K562 (cell line): ENCODE data around the gene ITGAL. TPM values are rescaled to one million over a fixed set of nuclear protein-coding genes. Genes with fewer than 3 reads are reported as not detected.
A peak's percentile ranks its signal among the peaks of the same experiment; 100 is the strongest.

Experiments
- ATAC-seq: fragments of 200-7000 bp; cut with Tn5 transposase; 3 replicates; pipeline ENCODE4 v1.9.1; 2020; ENCODE audit warnings: moderate library complexity
- BruUV-seq: library from RNA; stranded (reverse); fragments of 400-500 nt; replicated peaks from 2 replicates; lab custom pipeline; 2021; lab: Mats Ljungman, UMichigan
- CTCF ChIA-PET: fragments of 300-600 bp; formaldehyde crosslinking; extraction: SDS; loops from one replicate; lab custom pipeline; 2021; ENCODE audit warnings: low intra/inter-chr PET ratio; lab: Yijun Ruan, JAX
- POLR2A ChIA-PET: fragments of 300-600, 350-650 bp; sonication (Branson Sonifier 250); formaldehyde crosslinking; extraction: SDS; loops from one replicate; lab custom pipeline; 2021; ENCODE audit warnings: antibody characterized with exemption, inconsistent platforms; lab: Yijun Ruan, JAX
- DNase-seq, 4 experiments: peaks; one replicate each; pipeline versions ENCODE4 v3.0.0 to v3.0.0-alpha.2; 2011 to 2018; ENCODE audit warnings: low spot score in 3 of 4, mixed read lengths in 3 of 4; ENCODE audit errors: extremely low read depth in 1 of 4
- FAIRE-seq: peaks from 2 replicates; lab custom pipeline; 2011; peaks lifted over from hg19 to GRCh38; lab: Jason Lieb, UNC
- H2AFZ ChIP-seq: 2 replicates; pipeline ENCODE4 v1.6.0; 2011; ENCODE audit warnings: low read depth, low read length, control low read depth, inconsistent platforms
- H3K27ac ChIP-seq: fragments of 200-600 bp; 3 replicates; pipeline ENCODE4 v1.8.0; 2011; ENCODE audit warnings: low read depth, mild to moderate bottlenecking, control low read depth, inconsistent platforms, low read length, moderate library complexity, mixed read lengths; ENCODE audit errors: extremely low read depth
- H3K27me3 ChIP-seq, 2 experiments: fragments of 300-600 bp in 1 of 2; 2 replicates in 1 of 2; 3 replicates in 1 of 2; pipeline versions ENCODE4 v1.6.0 to v1.8.0; 2011; ENCODE audit warnings: inconsistent platforms in 2 of 2, low read length in 2 of 2, mild to moderate bottlenecking in 1 of 2, mixed read lengths in 1 of 2, moderate library complexity in 1 of 2; ENCODE audit not compliant: control insufficient read depth in 2 of 2, insufficient read depth in 2 of 2
- H3K36me3 ChIP-seq: fragments of 300-600 bp; 3 replicates; pipeline ENCODE4 v1.8.0; 2011; ENCODE audit warnings: mild to moderate bottlenecking, low read length, inconsistent platforms; ENCODE audit not compliant: control insufficient read depth, insufficient read depth
- H3K4me1 ChIP-seq, 2 experiments: fragments of 200-600 bp in 1 of 2; replicated peaks in 1 of 2; 2 replicates in 1 of 2; 3 replicates in 1 of 2; pipeline versions ENCODE4 v1.5.1 to v1.8.0; 2011; ENCODE audit warnings: inconsistent platforms in 2 of 2, low read length in 2 of 2, mild to moderate bottlenecking in 1 of 2, mixed read lengths in 1 of 2, moderate library complexity in 1 of 2; ENCODE audit not compliant: control insufficient read depth in 2 of 2, insufficient read depth in 2 of 2
- H3K4me2 ChIP-seq: 2 replicates; pipeline ENCODE4 v1.6.1; 2011; ENCODE audit warnings: low read length, control low read depth, inconsistent platforms, mixed read lengths; ENCODE audit not compliant: insufficient read depth
- H3K4me3 ChIP-seq: fragments of 200-600 bp; sonication (generic), shearing (Covaris generic); 2 replicates; pipeline ENCODE4 v1.5.1; 2016; ENCODE audit warnings: control low read depth, inconsistent platforms
- H3K79me2 ChIP-seq: fragments of 200-600 bp; 3 replicates; pipeline ENCODE4 v1.8.0; 2011; ENCODE audit warnings: low read length, inconsistent platforms; ENCODE audit not compliant: control insufficient read depth, insufficient read depth
- H3K9ac ChIP-seq, 2 experiments: 2 replicates each; pipeline versions ENCODE4 v1.6.0 to v1.6.1; 2011; ENCODE audit warnings: low read depth in 2 of 2, low read length in 2 of 2, control low read depth in 1 of 2, inconsistent platforms in 1 of 2, mild to moderate bottlenecking in 1 of 2, mixed read lengths in 1 of 2; ENCODE audit not compliant: insufficient read depth in 1 of 2
- H3K9me1 ChIP-seq: one replicate; pipeline ENCODE4 v1.6.0; 2011; ENCODE audit warnings: inconsistent platforms, mild to moderate bottlenecking, low read length, moderate library complexity; ENCODE audit not compliant: control insufficient read depth, insufficient read depth
- H3K9me3 ChIP-seq: replicated peaks from 2 replicates; pipeline ENCODE4 v1.5.1; 2011; ENCODE audit warnings: low read depth, low read length, inconsistent platforms; ENCODE audit not compliant: control insufficient read depth, insufficient read depth
- H4K20me1 ChIP-seq: replicated peaks from 2 replicates; pipeline ENCODE4 v1.6.1; 2011; ENCODE audit warnings: low read length, inconsistent platforms, mixed read lengths; ENCODE audit not compliant: control insufficient read depth, insufficient read depth
- CBFA2T3 ChIP-seq: fragments of 450-650 bp; IDR thresholded peaks from 2 replicates; pipeline ENCODE4 v1.6.1; 2017
- GTF2E2 ChIP-seq: fragments of 200-800 bp; sonication (Bioruptor generic); IDR thresholded peaks from 2 replicates; pipeline ENCODE4 v1.6.1; 2016; ENCODE audit warnings: missing genetic modification characterization, missing compliant biosample characterization
- KDM5B ChIP-seq: fragments of 200-600 bp; sonication (generic); IDR thresholded peaks from 2 replicates; pipeline ENCODE4 v1.6.1; 2012; ENCODE audit warnings: low read depth, mild to moderate bottlenecking, moderate library complexity, low read length, control low read depth, inconsistent platforms; ENCODE audit not compliant: insufficient replicate concordance
- RBM25 ChIP-seq: fragments of 200-400 bp; formaldehyde crosslinking; IDR thresholded peaks from 2 replicates; pipeline ENCODE4 v1.6.1; 2018; ENCODE audit warnings: low read length, low read depth, moderate library complexity; ENCODE audit not compliant: severe bottlenecking
- SMAD4 ChIP-seq: fragments of 250-450 bp; sonication (Bioruptor Pico); conservative IDR thresholded peaks from 2 replicates; pipeline ENCODE4 v1.8.0; 2021; ENCODE audit warnings: inconsistent platforms, mild to moderate bottlenecking, moderate library complexity
- ZC3H8 ChIP-seq: fragments of 450-650 bp; IDR thresholded peaks from 2 replicates; pipeline ENCODE4 v1.6.1; 2017
- ZNF23 ChIP-seq: fragments of 250-450 bp; sonication (Bioruptor Pico); IDR thresholded peaks from 2 replicates; pipeline ENCODE4 v1.4.0; 2020; ENCODE audit warnings: mild to moderate bottlenecking
- ZNF239 ChIP-seq: fragments of 250-450 bp; sonication (Bioruptor Pico); IDR thresholded peaks from 2 replicates; pipeline ENCODE4 v1.4.0; 2020; ENCODE audit warnings: mild to moderate bottlenecking
- ZNF316 ChIP-seq: fragments of 450-650 bp; IDR thresholded peaks from 2 replicates; pipeline ENCODE4 v1.6.1; 2016
- ZNF57 ChIP-seq: fragments of 450-650 bp; formaldehyde crosslinking; IDR thresholded peaks from 2 replicates; pipeline ENCODE4 v1.4.0; 2020; ENCODE audit warnings: mild to moderate bottlenecking, moderate library complexity
- WGBS: fragments of 100-300 bp; shearing (Covaris generic); methylation state at CpG from one replicate; pipeline ENCODE4 v1.1.6; 2016; ENCODE audit warnings: low coverage, mixed read lengths; ENCODE audit not compliant: insufficient coverage; ENCODE audit errors: missing lambda C conversion rate; 5-methylcytosine and 5-hydroxymethylcytosine counted together
- in situ Hi-C: fragments of 300-500 bp; cut with MboI; formaldehyde crosslinking; loops from 4 replicates; pipeline ENCODE4 v1.15.0; 2018; ENCODE audit warnings: inconsistent platforms, mixed read lengths
- intact Hi-C: fragments of 100-400 bp; cut with micrococcal nuclease; formaldehyde crosslinking; loops from 2 replicates; pipeline ENCODE4 v1.14.2; 2022
- polyA plus RNA-seq, 8 experiments: library from polyadenylated mRNA; depleted of rRNA in 4 of 8; stranded (reverse) in 5 of 8; unstranded in 3 of 8; fragments of >200 nt; fragmentation: Nextera tagmentation in 2 of 8; fragmentation: Illumina TruSeq in 1 of 8; extraction: Ambion mirVana in 2 of 8; extraction: Trizol in 1 of 8; gene quantifications; 2 replicates each; pipeline versions ENCODE4 v1.2.1 to v1.2.3, GENCODE V29; 2011 to 2014; ENCODE audit warnings: inconsistent platforms in 1 of 8, missing spikeins in 1 of 8
- total RNA-seq, 7 experiments: library from RNA; depleted of rRNA in 6 of 7; stranded (reverse); fragments of >200 nt in 6 of 7; fragmentation: Illumina TruSeq in 2 of 7; extraction: Trizol in 2 of 7; gene quantifications; 2 replicates each; pipeline versions ENCODE4 v1.2.1 to v1.2.3, GENCODE V29; 2011 to 2021; ENCODE audit warnings: low replicate concordance in 1 of 7
- TF ChIP-seq, protein P1 (sequence below): sonication (generic); formaldehyde crosslinking; IDR thresholded peaks from 2 replicates; pipeline ENCODE4 v1.9.0; 2022; ENCODE audit warnings: mild to moderate bottlenecking, missing genetic modification reagents
- TF ChIP-seq, protein P2 (sequence below): sonication (generic); formaldehyde crosslinking; IDR thresholded peaks from 2 replicates; pipeline ENCODE4 v1.9.0; 2022; ENCODE audit warnings: mild to moderate bottlenecking, missing genetic modification reagents

Gene ITGAL
- total and polyA plus RNA-seq, 9 of the 15 experiments (the other 6 are each of a cell fraction or from before 2014, with no cell fraction given), result 0.01 to 0.53 TPM; not detected in 7

DNA sequence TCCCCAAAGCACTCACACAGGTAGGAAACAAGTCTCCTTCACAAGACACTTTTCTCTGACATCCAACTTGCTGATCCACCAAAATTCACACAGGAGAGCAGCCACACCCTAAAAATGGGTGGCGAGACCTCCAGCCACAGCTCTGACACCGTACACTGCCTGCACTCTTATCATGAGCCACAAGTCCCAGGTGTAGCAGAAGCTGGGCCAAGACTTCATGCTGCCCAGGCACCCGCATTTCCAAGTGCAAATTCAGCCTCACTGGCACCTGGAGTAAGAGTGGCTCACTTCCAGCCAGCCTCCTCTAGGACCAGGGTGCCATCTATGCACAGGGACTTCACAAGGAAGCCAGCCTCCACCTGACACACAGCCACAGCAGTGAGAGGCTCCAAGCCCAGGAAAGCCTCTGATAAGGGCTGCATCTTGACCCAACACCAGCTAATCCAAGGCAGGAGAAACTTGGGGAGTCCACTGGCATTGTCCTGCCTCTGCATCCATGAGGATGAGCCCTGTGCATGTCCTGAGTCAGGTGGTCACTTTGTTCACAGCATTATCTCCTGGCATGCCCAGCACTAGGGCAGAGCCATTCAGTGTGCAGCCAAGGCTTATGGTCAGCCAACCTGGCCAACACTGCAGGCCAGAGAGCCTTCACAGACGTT is 56.4 kb downstream of the ITGAL start:
- WGBS, result 40% methylated on average over 4 of the region's 4 CpGs
- peak in 1 of 4 experiments; percentile 45 for DNase-seq
- Histone ChIP-seq H2AFZ (peak overlapping the region; percentile 0; the same call in 1 of the 2 replicates), H3K4me2 (0 out of 2 replicates have a peak overlapping the region, but pooled peaks have one; percentile 12), H3K79me2 (peaks cover 26% of the 10 kb centered on the region), H3K36me3 (peaks cover 17% of the 10 kb centered on the region; the same call in 2 of the 3 replicates), H3K4me3 (no peak overlapping the region), H4K20me1 (no peaks in the 10 kb centered on the region), H3K9me3 (no peaks in the 10 kb centered on the region), H3K4me1 (peaks cover 34 to 74% of the 10 kb centered on the region in 2 experiments; a peak in 4 of 5 replicates), H3K9ac (peak overlapping the region in 1 of 2 experiments; percentile 75; a peak in 2 of 4 replicates), H3K9me1 (no peaks in the 10 kb centered on the region), H3K27ac (no peak overlapping the region), H3K27me3 (no peaks in the 10 kb centered on the region)
- intact Hi-C loops, result loop anchor here (5.0 kb wide), 2 partner anchors 37 to 68 kb away; no protein-coding TSS in a partner anchor
- in situ Hi-C loops, result no loop called here
- no peak for ATAC-seq
- FAIRE-seq, result no peak
- CTCF ChIA-PET, result no interaction called here
- TF ChIP-seq ZNF57 (CRISPR knock-in tag) (no peak), SMAD4 (CRISPR knock-in tag) (no peak), KDM5B (peak; percentile 28), ZNF239 (CRISPR knock-in tag) (peak; percentile 98), GTF2E2 (tag) (no peak), ZC3H8 (no peak), CBFA2T3 (0 out of 2 replicates have a peak, but pooled peaks have one; percentile 4), ZNF316 (peak; percentile 24; the same call in 1 of the 2 replicates), RBM25 (peak; percentile 38), ZNF23 (CRISPR knock-in tag) (no peak)
- TF ChIP-seq, protein P1, sequence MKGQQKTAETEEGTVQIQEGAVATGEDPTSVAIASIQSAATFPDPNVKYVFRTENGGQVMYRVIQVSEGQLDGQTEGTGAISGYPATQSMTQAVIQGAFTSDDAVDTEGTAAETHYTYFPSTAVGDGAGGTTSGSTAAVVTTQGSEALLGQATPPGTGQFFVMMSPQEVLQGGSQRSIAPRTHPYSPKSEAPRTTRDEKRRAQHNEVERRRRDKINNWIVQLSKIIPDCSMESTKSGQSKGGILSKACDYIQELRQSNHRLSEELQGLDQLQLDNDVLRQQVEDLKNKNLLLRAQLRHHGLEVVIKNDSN (CRISPR knock-in tag), result 0 out of 2 replicates have a peak, but pooled peaks have one; percentile 8
- TF ChIP-seq, protein P2, sequence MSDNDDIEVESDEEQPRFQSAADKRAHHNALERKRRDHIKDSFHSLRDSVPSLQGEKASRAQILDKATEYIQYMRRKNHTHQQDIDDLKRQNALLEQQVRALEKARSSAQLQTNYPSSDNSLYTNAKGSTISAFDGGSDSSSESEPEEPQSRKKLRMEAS, result 0 out of 2 replicates have a peak, but pooled peaks have one; percentile 13
- BruUV-seq, result no TSS peak
- POLR2A ChIA-PET, result interaction anchor here (0.5 to 0.9 kb wide), 4 partner anchors 16 to 155 kb away, joined by 3 read pairs; no protein-coding TSS in a partner anchor
